Measurements from ENCODE around the gene NRXN3.

Gene NRXN3

GRCh38 chr14:79516009-79516408 lies 1345.8 kb downstream of the NRXN3 start:
- DNase-seq: no peak

- DNase-seq: no peak
These were observed 1355.2 kb downstream of the NRXN3 start for GRCh38 chr14:79525416-79525815.

GRCh38 chr14:79528828-79529416 lies 1358.7 kb downstream of the NRXN3 start:
- no peak for DNase-seq

GRCh38 chr14:79530555-79530954 lies 1360.4 kb downstream of the NRXN3 start:
- DNase-seq: no peak

- no peak for DNase-seq
These were observed 1364.7 kb downstream of the NRXN3 start for GRCh38 chr14:79534703-79535353.

- no peak for DNase-seq
These were observed 1370.2 kb downstream of the NRXN3 start for GRCh38 chr14:79540394-79540793.

- no peak for DNase-seq
These were observed 1371.9 kb downstream of the NRXN3 start for GRCh38 chr14:79542121-79542520.

- DNase-seq: no peak
These were observed 1373.2 kb downstream of the NRXN3 start for GRCh38 chr14:79543348-79543747.

GRCh38 chr14:79543967-79544697 lies 1374.0 kb downstream of the NRXN3 start:
- DNase-seq: no peak

GRCh38 chr14:79544698-79545070 lies 1374.5 kb downstream of the NRXN3 start:
- no peak for DNase-seq

GRCh38 chr14:79548836-79549235 lies 1378.7 kb downstream of the NRXN3 start:
- DNase-seq: no peak

GRCh38 chr14:79549515-79549914 lies 1379.3 kb downstream of the NRXN3 start:
- DNase-seq: no peak

GRCh38 chr14:79551523-79551922 lies 1381.3 kb downstream of the NRXN3 start:
- DNase-seq: no peak

GRCh38 chr14:79552778-79553177 lies 1382.6 kb downstream of the NRXN3 start:
- no peak for DNase-seq

GRCh38 chr14:79554816-79555215 lies 1384.6 kb downstream of the NRXN3 start:
- no peak for DNase-seq

GRCh38 chr14:79555429-79555828 lies 1385.3 kb downstream of the NRXN3 start:
- no peak for DNase-seq

- no peak for DNase-seq
These were observed 1387.1 kb downstream of the NRXN3 start for GRCh38 chr14:79557309-79557708.

- DNase-seq: no peak
These were observed 1392.0 kb downstream of the NRXN3 start for GRCh38 chr14:79562185-79562584.

- no peak for DNase-seq
These were observed 1394.2 kb downstream of the NRXN3 start for GRCh38 chr14:79564371-79564770.

GRCh38 chr14:79567306-79567705 lies 1397.1 kb downstream of the NRXN3 start:
- no peak for DNase-seq

- no peak for DNase-seq
These were observed 1398.4 kb downstream of the NRXN3 start for GRCh38 chr14:79568594-79568993.

GRCh38 chr14:79569072-79569471 lies 1398.9 kb downstream of the NRXN3 start:
- no peak for DNase-seq

- no peak for DNase-seq
These were observed 1400.5 kb downstream of the NRXN3 start for GRCh38 chr14:79570648-79571047.

GRCh38 chr14:79571366-79571765 lies 1401.2 kb downstream of the NRXN3 start:
- DNase-seq: no peak
